Cortex of kidney (tissue), 1 donor: ENCODE results near the gene IL12RB2.

Source experiments
- DNase-seq: peaks from one replicate; lab custom pipeline; 2025; lab: John Stamatoyannopoulos, UW

IL12RB2 gene

GRCh38 chr1:67312615-67313014, 4.9 kb downstream of the IL12RB2 start:
- no peak for DNase-seq

- DNase-seq, result no peak
These were observed 6.4 kb downstream of the IL12RB2 start for GRCh38 chr1:67313934-67314671.

GRCh38 chr1:67314696-67315095, 7.0 kb downstream of the IL12RB2 start:
- no peak for DNase-seq

GRCh38 chr1:67316180-67316902, 8.7 kb downstream of the IL12RB2 start:
- DNase-seq, result no peak

GRCh38 chr1:67316918-67317317, 9.2 kb downstream of the IL12RB2 start:
- no peak for DNase-seq

- DNase-seq, result no peak
These were observed 10.1 kb downstream of the IL12RB2 start for GRCh38 chr1:67317803-67318202.

- DNase-seq, result no peak
These were observed 14.8 kb downstream of the IL12RB2 start for GRCh38 chr1:67322442-67322841.

- no peak for DNase-seq
These were observed 15.4 kb downstream of the IL12RB2 start for GRCh38 chr1:67323087-67323486.

GRCh38 chr1:67324068-67324467, 16.4 kb downstream of the IL12RB2 start:
- no peak for DNase-seq

GRCh38 chr1:67327864-67328466, 20.3 kb downstream of the IL12RB2 start:
- DNase-seq, result no peak

GRCh38 chr1:67332653-67333529, 25.2 kb downstream of the IL12RB2 start:
- DNase-seq, result no peak

- DNase-seq, result no peak
These were observed 25.9 kb downstream of the IL12RB2 start for GRCh38 chr1:67333603-67334002.

GRCh38 chr1:67335411-67335810, 27.7 kb downstream of the IL12RB2 start:
- no peak for DNase-seq

GRCh38 chr1:67336157-67336556, 28.5 kb downstream of the IL12RB2 start:
- DNase-seq, result no peak

GRCh38 chr1:67336783-67337182, 29.1 kb downstream of the IL12RB2 start:
- DNase-seq, result no peak

- DNase-seq, result no peak
These were observed 31.0 kb downstream of the IL12RB2 start for GRCh38 chr1:67338642-67339041.

- no peak for DNase-seq
These were observed 32.1 kb downstream of the IL12RB2 start for GRCh38 chr1:67339623-67340343.

- no peak for DNase-seq
These were observed 34.6 kb downstream of the IL12RB2 start for GRCh38 chr1:67342076-67342890.

GRCh38 chr1:67345556-67345955, 37.9 kb downstream of the IL12RB2 start:
- DNase-seq, result no peak

- no peak for DNase-seq
These were observed 39.3 kb downstream of the IL12RB2 start for GRCh38 chr1:67346982-67347381.
